CD4-positive, alpha-beta T cell treated with Interferon gamma for 1 hour (primary cell): ENCODE measurements around the gene TAF11L12.
"Not testable (repeated sequence)": the region's sequence is repeated elsewhere in the genome, so short reads cannot be mapped to it uniquely, and the experiment has no call there.

ENCODE experiments used
- DNase-seq: peaks from one replicate; pipeline ENCODE4 v3.0.0-alpha.2; 2020

TAF11L12 gene

GRCh38 chr5:17610092-17610491, at the start of gene TAF11L12:
Gene TAF11L12, plus strand, starts transcription at chr5:17610392.
- not testable (repeated sequence) for DNase-seq

GRCh38 chr5:17585658-17586057, 24.5 kb upstream of the TAF11L12 start, which contains the start of gene TAF11L7:
Gene TAF11L7, minus strand, starts transcription at chr5:17585758.
- DNase-seq = not testable (repeated sequence)

- DNase-seq = not testable (repeated sequence)
These were observed 19.3 kb upstream of the TAF11L12 start, which contains the start of gene TAF11L8 for GRCh38 chr5:17590860-17591259. Gene TAF11L8, minus strand, starts transcription at chr5:17590960.

GRCh38 chr5:17594255-17594654, 15.9 kb upstream of the TAF11L12 start, which contains the start of gene TAF11L9:
Gene TAF11L9, minus strand, starts transcription at chr5:17594394.
- DNase-seq = not testable (repeated sequence)

- DNase-seq = not testable (repeated sequence)
These were observed 12.5 kb upstream of the TAF11L12 start, which contains the start of gene TAF11L10 for GRCh38 chr5:17597728-17598127. Gene TAF11L10, minus strand, starts transcription at chr5:17597828.

GRCh38 chr5:17603880-17604279, 6.3 kb upstream of the TAF11L12 start, which contains the start of gene TAF11L11:
Gene TAF11L11, plus strand, starts transcription at chr5:17604183.
- DNase-seq = not testable (repeated sequence)

GRCh38 chr5:17604951-17605350, 5.2 kb upstream of the TAF11L12 start:
- no peak for DNase-seq

- not testable (repeated sequence) for DNase-seq
These were observed 2.7 kb upstream of the TAF11L12 start for GRCh38 chr5:17607461-17607860.

GRCh38 chr5:17614872-17615605, 4.8 kb downstream of the TAF11L12 start:
- DNase-seq = no peak

GRCh38 chr5:17619354-17619753, 9.2 kb downstream of the TAF11L12 start:
- DNase-seq = no peak

- DNase-seq = no peak
These were observed 10.4 kb downstream of the TAF11L12 start for GRCh38 chr5:17620627-17621026.

GRCh38 chr5:17625686-17626085, 15.5 kb downstream of the TAF11L12 start:
- DNase-seq = no peak

GRCh38 chr5:17631788-17632187, 21.6 kb downstream of the TAF11L12 start, which contains the start of gene TAF11L13:
Gene TAF11L13, plus strand, starts transcription at chr5:17632088.
- DNase-seq = not testable (repeated sequence)

- DNase-seq = no peak
These were observed 24.0 kb downstream of the TAF11L12 start, which contains the start of gene TAF11L14 for GRCh38 chr5:17634160-17634559. Gene TAF11L14, plus strand, starts transcription at chr5:17634460.

- DNase-seq = not testable (repeated sequence)
These were observed 39.0 kb downstream of the TAF11L12 start for GRCh38 chr5:17649232-17649631.

GRCh38 chr5:17655201-17655759, 45.1 kb downstream of the TAF11L12 start:
- not testable (repeated sequence) for DNase-seq

GRCh38 chr5:17655921-17656320, 45.7 kb downstream of the TAF11L12 start:
- DNase-seq = no peak
